Measurements from ENCODE around the gene OR2C3.

DNA sequence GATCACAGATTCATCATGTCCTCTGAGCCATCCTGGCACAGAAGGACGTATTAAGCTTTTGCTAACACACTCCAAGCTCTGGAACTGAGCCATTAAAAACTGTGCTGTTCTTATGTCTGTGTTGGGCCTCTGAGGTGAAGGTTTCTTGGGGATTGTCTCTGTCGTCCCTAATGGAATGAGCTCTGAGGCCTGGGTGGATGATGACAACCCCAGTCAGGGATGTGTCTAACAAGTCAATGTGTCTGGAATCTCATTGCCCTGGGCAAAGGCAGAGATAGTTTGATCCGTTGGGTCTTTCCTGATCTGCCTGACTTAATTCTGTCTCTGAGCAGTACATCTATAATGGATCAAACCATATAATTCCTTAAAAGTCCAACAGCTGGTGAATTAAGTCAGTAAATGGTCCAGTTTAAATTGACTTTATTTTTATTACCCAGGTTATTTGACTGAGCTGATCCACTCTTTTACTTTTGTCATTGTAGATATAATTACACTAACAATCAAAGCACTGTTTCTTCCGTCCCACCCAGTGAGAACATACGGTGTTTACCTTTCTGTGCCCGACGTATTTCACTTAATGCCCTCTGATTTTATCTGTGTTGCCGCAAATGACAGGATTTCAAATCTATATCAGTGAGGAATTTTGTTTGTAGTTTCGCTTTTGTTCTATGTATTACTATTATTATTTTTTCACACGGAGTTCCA is 39.5 kb downstream of the OR2C3 start:
- no peak for TF ChIP-seq EZH2phosphoT487 (IDR thresholded peaks at IDR 0.05; ENCODE audit: unreplicated experiment)
- TF ChIP-seq, protein P1, sequence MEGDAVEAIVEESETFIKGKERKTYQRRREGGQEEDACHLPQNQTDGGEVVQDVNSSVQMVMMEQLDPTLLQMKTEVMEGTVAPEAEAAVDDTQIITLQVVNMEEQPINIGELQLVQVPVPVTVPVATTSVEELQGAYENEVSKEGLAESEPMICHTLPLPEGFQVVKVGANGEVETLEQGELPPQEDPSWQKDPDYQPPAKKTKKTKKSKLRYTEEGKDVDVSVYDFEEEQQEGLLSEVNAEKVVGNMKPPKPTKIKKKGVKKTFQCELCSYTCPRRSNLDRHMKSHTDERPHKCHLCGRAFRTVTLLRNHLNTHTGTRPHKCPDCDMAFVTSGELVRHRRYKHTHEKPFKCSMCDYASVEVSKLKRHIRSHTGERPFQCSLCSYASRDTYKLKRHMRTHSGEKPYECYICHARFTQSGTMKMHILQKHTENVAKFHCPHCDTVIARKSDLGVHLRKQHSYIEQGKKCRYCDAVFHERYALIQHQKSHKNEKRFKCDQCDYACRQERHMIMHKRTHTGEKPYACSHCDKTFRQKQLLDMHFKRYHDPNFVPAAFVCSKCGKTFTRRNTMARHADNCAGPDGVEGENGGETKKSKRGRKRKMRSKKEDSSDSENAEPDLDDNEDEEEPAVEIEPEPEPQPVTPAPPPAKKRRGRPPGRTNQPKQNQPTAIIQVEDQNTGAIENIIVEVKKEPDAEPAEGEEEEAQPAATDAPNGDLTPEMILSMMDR (conservative IDR thresholded peaks at IDR 0.05; ENCODE audit: low read depth in 2 of 2), result no peak
- no peak for TF ChIP-seq NANOG (IDR thresholded peaks at IDR 0.05; ENCODE audit: borderline replicate concordance)
- no peak for TF ChIP-seq POLR2AphosphoS5 (IDR thresholded peaks at IDR 0.05; ENCODE audit: low read depth)
- no peak for TF ChIP-seq EZH2 (IDR thresholded peaks at IDR 0.05; ENCODE audit: low read depth, unreplicated experiment)
- TF ChIP-seq, protein P2, sequence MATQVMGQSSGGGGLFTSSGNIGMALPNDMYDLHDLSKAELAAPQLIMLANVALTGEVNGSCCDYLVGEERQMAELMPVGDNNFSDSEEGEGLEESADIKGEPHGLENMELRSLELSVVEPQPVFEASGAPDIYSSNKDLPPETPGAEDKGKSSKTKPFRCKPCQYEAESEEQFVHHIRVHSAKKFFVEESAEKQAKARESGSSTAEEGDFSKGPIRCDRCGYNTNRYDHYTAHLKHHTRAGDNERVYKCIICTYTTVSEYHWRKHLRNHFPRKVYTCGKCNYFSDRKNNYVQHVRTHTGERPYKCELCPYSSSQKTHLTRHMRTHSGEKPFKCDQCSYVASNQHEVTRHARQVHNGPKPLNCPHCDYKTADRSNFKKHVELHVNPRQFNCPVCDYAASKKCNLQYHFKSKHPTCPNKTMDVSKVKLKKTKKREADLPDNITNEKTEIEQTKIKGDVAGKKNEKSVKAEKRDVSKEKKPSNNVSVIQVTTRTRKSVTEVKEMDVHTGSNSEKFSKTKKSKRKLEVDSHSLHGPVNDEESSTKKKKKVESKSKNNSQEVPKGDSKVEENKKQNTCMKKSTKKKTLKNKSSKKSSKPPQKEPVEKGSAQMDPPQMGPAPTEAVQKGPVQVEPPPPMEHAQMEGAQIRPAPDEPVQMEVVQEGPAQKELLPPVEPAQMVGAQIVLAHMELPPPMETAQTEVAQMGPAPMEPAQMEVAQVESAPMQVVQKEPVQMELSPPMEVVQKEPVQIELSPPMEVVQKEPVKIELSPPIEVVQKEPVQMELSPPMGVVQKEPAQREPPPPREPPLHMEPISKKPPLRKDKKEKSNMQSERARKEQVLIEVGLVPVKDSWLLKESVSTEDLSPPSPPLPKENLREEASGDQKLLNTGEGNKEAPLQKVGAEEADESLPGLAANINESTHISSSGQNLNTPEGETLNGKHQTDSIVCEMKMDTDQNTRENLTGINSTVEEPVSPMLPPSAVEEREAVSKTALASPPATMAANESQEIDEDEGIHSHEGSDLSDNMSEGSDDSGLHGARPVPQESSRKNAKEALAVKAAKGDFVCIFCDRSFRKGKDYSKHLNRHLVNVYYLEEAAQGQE (IDR thresholded peaks at IDR 0.05; ENCODE audit: unreplicated experiment), result no peak
- TF ChIP-seq CREB1 (CRISPR knock-in tag; IDR thresholded peaks at IDR 0.05; ENCODE audit: low read depth), result no peak
- no peak for TF ChIP-seq STAT1 (IDR thresholded peaks at IDR 0.05; ENCODE audit: unreplicated experiment)

Data from GM23338 (cell line).